Neuronal stem cell (in vitro differentiated cells): ENCODE measurements around the gene IL17C.

Experiments
- DNase-seq: peaks from one replicate; pipeline ENCODE4 v3.0.0-alpha.2; 2013; ENCODE audit warnings: low spot score
- H2AFZ ChIP-seq: one replicate; pipeline ENCODE4 v1.6.1; 2013; ENCODE audit warnings: mild to moderate bottlenecking, low read length, inconsistent platforms
- H2AK5ac ChIP-seq: 2 replicates; pipeline ENCODE4 v1.6.1; 2013; ENCODE audit warnings: low read depth, mild to moderate bottlenecking, inconsistent platforms, low read length, moderate library complexity, mixed read lengths
- H2BK120ac ChIP-seq: 2 replicates; pipeline ENCODE4 v1.6.1; 2013; ENCODE audit warnings: low read depth, mild to moderate bottlenecking, inconsistent platforms, low read length, moderate library complexity, mixed read lengths
- H2BK12ac ChIP-seq: one replicate; pipeline ENCODE4 v1.6.1; 2013; ENCODE audit warnings: low read length, inconsistent platforms
- H2BK15ac ChIP-seq: 2 replicates; pipeline ENCODE4 v1.6.1; 2013; ENCODE audit warnings: mild to moderate bottlenecking, low read length, inconsistent platforms, mixed read lengths
- H2BK5ac ChIP-seq: one replicate; pipeline ENCODE4 v1.6.1; 2013; ENCODE audit warnings: inconsistent platforms, mild to moderate bottlenecking, low read length, moderate library complexity
- H3K14ac ChIP-seq: one replicate; pipeline ENCODE4 v1.6.1; 2013; ENCODE audit warnings: low read length, inconsistent platforms
- H3K18ac ChIP-seq: 2 replicates; pipeline ENCODE4 v1.6.1; 2013; ENCODE audit warnings: low read length, inconsistent platforms
- H3K23ac ChIP-seq: 2 replicates; pipeline ENCODE4 v1.6.1; 2013; ENCODE audit warnings: low read depth, mild to moderate bottlenecking, mixed read lengths, low read length, inconsistent platforms; ENCODE audit not compliant: poor library complexity
- H3K27ac ChIP-seq: replicated peaks from 3 replicates; pipeline ENCODE4 v1.5.1; 2013; ENCODE audit warnings: low read length, inconsistent platforms
- H3K27me3 ChIP-seq, 3 experiments: 2 replicates each; pipeline ENCODE4 v1.6.1; 2013; ENCODE audit warnings: low read length in 3 of 3, mild to moderate bottlenecking in 2 of 3, inconsistent platforms in 1 of 3, low read depth in 1 of 3, mixed read lengths in 1 of 3, moderate library complexity in 1 of 3; ENCODE audit not compliant: control insufficient read depth in 3 of 3, insufficient read depth in 3 of 3
- H3K36me3 ChIP-seq, 2 donors: replicated peaks in 1 of 2; 2 replicates each; pipeline ENCODE4 v1.6.1; 2013; ENCODE audit warnings: low read length in 2 of 2; ENCODE audit not compliant: control insufficient read depth in 2 of 2, insufficient read depth in 2 of 2
- H3K4ac ChIP-seq: 2 replicates; pipeline ENCODE4 v1.6.1; 2013; ENCODE audit warnings: inconsistent platforms, mild to moderate bottlenecking, low read length, moderate library complexity
- H3K4me1 ChIP-seq, 2 donors: 1 replicate in 1 of 2; 2 replicates in 1 of 2; pipeline ENCODE4 v1.6.1; 2013; ENCODE audit warnings: low read length in 2 of 2, low read depth in 1 of 2; ENCODE audit not compliant: control insufficient read depth in 2 of 2, insufficient read depth in 1 of 2
- H3K4me2 ChIP-seq: one replicate; pipeline ENCODE4 v1.6.1; 2013; ENCODE audit warnings: mild to moderate bottlenecking, low read length, inconsistent platforms; ENCODE audit not compliant: insufficient read depth, poor library complexity, severe bottlenecking
- H3K4me3 ChIP-seq, 2 donors: 2 replicates each; pipeline ENCODE4 v1.5.1; 2013; ENCODE audit warnings: low read length in 2 of 2, mild to moderate bottlenecking in 2 of 2, inconsistent platforms in 1 of 2, moderate library complexity in 1 of 2
- H3K79me1 ChIP-seq: one replicate; pipeline ENCODE4 v1.6.1; 2013; ENCODE audit warnings: low read depth, mild to moderate bottlenecking, inconsistent platforms, low read length, moderate library complexity
- H3K9ac ChIP-seq: one replicate; pipeline ENCODE4 v1.6.1; 2013; ENCODE audit warnings: mild to moderate bottlenecking, low read depth, low read length, inconsistent platforms; ENCODE audit not compliant: poor library complexity
- H3K9me3 ChIP-seq, 2 donors: replicated peaks in 1 of 2; 2 replicates each; pipeline versions ENCODE3 to v1.6.1; 2013; ENCODE audit warnings: low read length in 2 of 2, mild to moderate bottlenecking in 2 of 2, inconsistent platforms in 1 of 2, low read depth in 1 of 2, mixed read lengths in 1 of 2, moderate library complexity in 1 of 2; ENCODE audit not compliant: control insufficient read depth in 2 of 2, insufficient read depth in 1 of 2
- H4K8ac ChIP-seq: one replicate; pipeline ENCODE4 v1.6.1; 2013; ENCODE audit warnings: low read depth, mild to moderate bottlenecking, inconsistent platforms, low read length, moderate library complexity
- H4K91ac ChIP-seq: one replicate; pipeline ENCODE4 v1.6.1; 2013; ENCODE audit warnings: low read length, low read depth, mild to moderate bottlenecking, inconsistent platforms; ENCODE audit not compliant: poor library complexity
- WGBS, 2 donors: extraction: QIAGEN DNeasy Blood & Tissue Kit; methylation state at CpG; one replicate each; pipeline ENCODE4 v1.1.7; 2013; ENCODE audit warnings: missing lambda C conversion rate in 2 of 2, mixed read lengths in 1 of 2; ENCODE audit not compliant: insufficient read length in 2 of 2, insufficient replicate concordance in 1 of 2; ENCODE audit errors: extremely low coverage in 2 of 2; 5-methylcytosine and 5-hydroxymethylcytosine counted together

The IL17C gene

GRCh38 chr16:88636488-88637265, 1.7 kb upstream of the IL17C start:
- Histone ChIP-seq H3K27ac (no peak overlapping the region), H2BK12ac (no peak overlapping the region), H3K27me3 (peaks cover 0 to 50% (median 4%) of the 10 kb centered on the region in 3 experiments), H3K4me1 (peaks cover 0 to 11% of the 10 kb centered on the region in 2 donors), H2BK120ac (no peak overlapping the region), H4K8ac (no peak overlapping the region), H3K9me3 (peaks cover 0 to 1% of the 10 kb centered on the region in 2 donors), H2AFZ (no peak overlapping the region), H3K4me2 (no peak overlapping the region), H3K36me3 (peaks cover 9 to 23% of the 10 kb centered on the region in 2 donors), H3K4ac (no peak overlapping the region), H2AK5ac (peak overlapping the region; percentile 75), H2BK15ac (peak overlapping the region; percentile 75), H3K14ac (no peak overlapping the region), H4K91ac (no peak overlapping the region), H3K79me1 (peaks cover 6% of the 10 kb centered on the region), H3K18ac (peak overlapping the region; percentile 57), H3K4me3 (no peak overlapping the region), H3K23ac (no peak overlapping the region), H2BK5ac (peak overlapping the region; percentile 24), H3K9ac (no peak overlapping the region)
- WGBS, 2 donors: no CpG with 5 or more reads among the region's 23 CpGs
- DNase-seq: no peak

- WGBS, 2 donors: no CpG with 5 or more reads among the region's 45 CpGs
- Histone ChIP-seq H3K79me1 (peaks cover 2% of the 10 kb centered on the region), H3K4me3 (peak overlapping the region in 1 of 2 donors; percentile 61), H3K9me3 (peaks cover 0 to 1% of the 10 kb centered on the region in 2 donors), H3K27ac (no peak overlapping the region), H3K18ac (peak overlapping the region; percentile 91), H2AK5ac (peak overlapping the region; percentile 93), H3K14ac (peak overlapping the region; percentile 17), H2AFZ (no peak overlapping the region), H2BK15ac (peak overlapping the region; percentile 67), H3K27me3 (peaks cover 0 to 43% (median 4%) of the 10 kb centered on the region in 3 experiments), H2BK5ac (peak overlapping the region; percentile 24), H3K23ac (peak overlapping the region; percentile 100), H3K4me2 (no peak overlapping the region), H3K4ac (no peak overlapping the region), H4K91ac (no peak overlapping the region), H3K36me3 (peaks cover 0 to 4% of the 10 kb centered on the region in 2 donors), H2BK12ac (peak overlapping the region; percentile 88), H3K9ac (no peak overlapping the region), H3K4me1 (peaks cover 0 to 4% of the 10 kb centered on the region in 2 donors), H4K8ac (no peak overlapping the region), H2BK120ac (no peak overlapping the region)
- DNase-seq: no peak
Observed at GRCh38 chr16:88639231-88640038, 1.1 kb downstream of the IL17C start.

- H2AFZ ChIP-seq: no peak overlapping the region
- DNase-seq: no peak
- peak overlapping the region; percentile 93 for H2AK5ac ChIP-seq
- no peak overlapping the region for H3K9ac ChIP-seq
- H3K79me1 ChIP-seq: peaks cover 2% of the 10 kb centered on the region
- H4K91ac ChIP-seq: no peak overlapping the region
- peak overlapping the region; percentile 100 for H3K23ac ChIP-seq
- peak overlapping the region; percentile 1 for H3K14ac ChIP-seq
- no peak overlapping the region for H2BK12ac ChIP-seq
- peaks cover 0 to 2% of the 10 kb centered on the region in 2 donors for H3K36me3 ChIP-seq
- no peak overlapping the region for H3K4me2 ChIP-seq
- no peak overlapping the region for H4K8ac ChIP-seq
- H3K4me3 ChIP-seq: no peak overlapping the region
- H2BK5ac ChIP-seq: no peak overlapping the region
- peak overlapping the region; percentile 62 for H2BK15ac ChIP-seq
- peaks cover 0 to 1% of the 10 kb centered on the region in 2 donors for H3K9me3 ChIP-seq
- no CpG with 5 or more reads among the region's 13 CpGs for WGBS, 2 donors
- H3K4me1 ChIP-seq: peaks cover 3% of the 10 kb centered on the region in 2 donors
- H3K4ac ChIP-seq: no peak overlapping the region
- H3K27ac ChIP-seq: no peak overlapping the region
- H2BK120ac ChIP-seq: no peak overlapping the region
- peak overlapping the region; percentile 45 for H3K18ac ChIP-seq
- peaks cover 0 to 38% (median 4%) of the 10 kb centered on the region in 3 experiments for H3K27me3 ChIP-seq
Observed at GRCh38 chr16:88640039-88640495, 1.7 kb downstream of the IL17C start.
